Stimulated activated CD8-positive, alpha-beta memory T cell treated with anti-CD3 and anti-CD28 coated beads, Interleukin-4, amount 100 ng/mL, for 4 hours (primary cell): Measurements from ENCODE around the gene LGR6.
"Not testable (repeated sequence)": the region's sequence is repeated elsewhere in the genome, so short reads cannot be mapped to it uniquely, and the experiment has no call there.

Experiments
- DNase-seq, 2 donors: peaks; one replicate each; pipeline ENCODE4 v3.0.0-alpha.2; 2020; ENCODE audit warnings: low read depth in 2 of 2, low spot score in 1 of 2

Gene LGR6

DNA sequence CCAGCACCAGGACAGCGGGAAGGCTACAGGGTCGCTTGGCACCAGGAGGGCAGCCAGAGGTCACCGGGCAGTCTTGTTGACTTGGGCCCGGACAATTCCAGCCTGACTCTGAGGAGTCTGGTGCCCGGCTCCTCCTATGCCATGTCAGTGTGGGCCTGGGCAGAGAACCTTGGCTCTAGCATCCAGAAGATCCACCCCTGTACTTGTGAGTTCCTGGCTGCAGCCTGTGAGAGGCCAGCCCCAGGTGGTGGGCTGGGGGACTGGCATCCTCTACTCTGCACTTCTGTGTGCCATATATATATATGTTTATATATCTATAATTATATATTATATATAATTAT lies 21.6 kb upstream of the LGR6 start:
- no peak for DNase-seq

GRCh38 chr1:202173993-202174392 lies 19.6 kb upstream of the LGR6 start:
- DNase-seq, result no peak

DNA sequence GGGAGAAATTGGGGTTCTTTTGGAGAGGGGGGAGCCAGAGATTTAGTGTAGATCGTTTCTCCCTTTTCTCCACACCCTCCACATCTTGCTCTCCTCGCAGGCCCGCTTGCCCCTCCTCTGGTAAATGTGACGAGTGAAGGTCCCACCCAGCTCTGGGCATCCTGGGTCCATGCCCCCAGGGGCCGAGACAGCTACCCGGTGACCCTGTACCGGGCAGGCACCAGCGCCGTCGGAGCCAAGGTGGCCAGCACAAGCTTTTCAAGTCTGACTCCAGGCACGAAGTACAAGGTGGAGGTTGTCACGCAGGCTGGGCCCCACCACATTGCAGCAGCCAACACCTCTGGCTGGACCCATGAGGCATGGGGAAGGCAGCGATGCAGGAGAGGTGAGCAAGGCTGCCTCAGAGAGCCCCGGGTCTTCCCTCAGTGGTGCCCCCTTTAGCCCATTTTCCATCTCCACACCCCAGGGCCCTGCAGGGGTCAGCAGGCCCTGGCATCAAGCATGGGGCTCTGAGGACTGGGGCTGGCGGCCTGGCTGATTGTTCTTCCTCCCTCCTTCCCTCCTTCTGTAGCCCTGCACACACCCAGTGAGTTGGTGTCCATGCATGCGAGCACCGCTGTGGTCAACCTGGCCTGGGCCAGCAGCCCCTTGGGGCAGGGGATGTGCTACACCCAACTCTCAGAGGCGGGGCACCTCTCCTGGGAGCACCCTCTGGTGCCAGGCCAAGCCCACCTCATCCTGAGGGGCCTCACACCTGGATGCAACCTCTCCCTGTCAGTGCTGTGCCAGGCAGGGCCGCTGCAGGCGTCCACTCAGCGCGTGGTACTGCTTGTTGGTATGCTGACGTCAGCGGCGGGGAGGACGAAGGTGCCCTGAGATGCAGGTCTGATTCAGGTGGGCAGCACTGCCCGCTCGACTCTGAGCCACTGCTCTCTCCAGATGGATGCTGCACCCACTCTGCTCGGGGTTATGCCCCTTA lies 16.4 kb upstream of the LGR6 start:
- no peak for DNase-seq

DNA sequence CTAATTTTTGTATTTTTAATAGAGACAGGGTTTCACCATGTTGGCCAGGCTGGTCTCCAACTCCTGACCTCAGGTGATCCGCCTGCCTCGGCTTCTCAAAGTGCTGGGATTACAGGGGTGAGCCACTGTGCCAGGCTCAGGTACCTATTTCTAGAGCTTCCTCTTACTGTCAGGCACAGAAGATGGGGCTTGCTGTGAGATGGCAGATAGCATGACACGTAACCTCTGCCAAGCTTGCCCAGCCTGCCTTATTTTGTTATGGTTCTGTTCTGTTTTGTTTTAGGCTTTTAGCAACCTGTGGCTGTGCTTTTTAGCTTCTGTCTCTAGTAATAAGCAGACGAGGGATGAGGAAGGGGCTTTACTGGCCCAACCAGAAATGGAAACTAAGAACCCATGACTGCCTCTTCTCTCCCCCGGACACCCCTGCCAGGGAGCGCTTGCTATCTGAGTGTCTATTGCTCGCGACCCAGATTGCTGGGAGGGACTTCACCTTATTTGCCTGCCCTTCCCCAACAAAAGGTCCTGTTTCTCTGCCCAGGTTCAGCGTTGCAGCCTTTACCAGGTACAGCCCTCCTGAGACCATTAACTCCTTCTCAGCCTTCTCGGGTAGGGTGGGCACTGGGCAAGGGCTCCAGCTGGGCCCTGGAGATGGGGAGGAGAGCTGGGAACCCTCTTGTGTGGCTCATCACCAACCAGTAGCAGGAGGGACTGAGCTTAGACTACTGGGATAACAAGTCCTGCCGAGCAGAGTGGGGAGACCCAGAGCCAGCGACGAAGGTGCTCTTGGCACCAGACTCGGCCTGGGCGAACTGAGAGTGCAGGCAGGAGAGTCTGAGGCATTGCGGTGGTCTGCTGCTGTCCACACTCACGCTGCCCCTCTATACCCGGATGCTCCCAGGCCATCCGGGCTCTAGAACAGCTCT lies 13.5 kb upstream of the LGR6 start:
- DNase-seq, result no peak

- DNase-seq, result not testable (repeated sequence)
Measured at GRCh38 chr1:202180751-202181139, 12.9 kb upstream of the LGR6 start.

DNA sequence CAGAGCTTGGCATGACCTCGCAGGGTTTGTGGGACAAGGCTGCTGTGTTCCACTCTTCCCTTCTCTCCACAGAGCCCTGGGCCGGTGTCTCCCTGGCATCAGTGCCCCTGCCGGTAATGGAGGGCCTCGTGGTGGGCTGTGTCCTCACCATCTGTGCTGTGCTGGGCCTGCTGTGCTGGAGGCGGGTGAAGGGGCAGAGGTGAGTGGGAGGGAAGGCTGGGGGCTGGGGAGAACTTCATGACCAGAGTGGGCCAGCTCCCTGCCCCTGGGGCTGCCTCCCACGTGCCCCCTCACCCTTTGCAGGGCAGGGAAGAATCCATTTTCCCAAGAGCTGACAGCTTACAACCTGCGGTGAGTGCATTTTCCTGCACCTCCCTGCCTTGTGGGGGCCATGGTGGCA lies 12.0 kb upstream of the LGR6 start:
- no peak for DNase-seq

- DNase-seq, result no peak
Measured at GRCh38 chr1:202182040-202182877, 11.3 kb upstream of the LGR6 start.

- peak; percentile 41 to 48 for DNase-seq
Measured at GRCh38 chr1:202184750-202185460, 8.7 kb upstream of the LGR6 start.

- DNase-seq, result no peak
Measured at GRCh38 chr1:202186327-202186726, 7.3 kb upstream of the LGR6 start.

DNA sequence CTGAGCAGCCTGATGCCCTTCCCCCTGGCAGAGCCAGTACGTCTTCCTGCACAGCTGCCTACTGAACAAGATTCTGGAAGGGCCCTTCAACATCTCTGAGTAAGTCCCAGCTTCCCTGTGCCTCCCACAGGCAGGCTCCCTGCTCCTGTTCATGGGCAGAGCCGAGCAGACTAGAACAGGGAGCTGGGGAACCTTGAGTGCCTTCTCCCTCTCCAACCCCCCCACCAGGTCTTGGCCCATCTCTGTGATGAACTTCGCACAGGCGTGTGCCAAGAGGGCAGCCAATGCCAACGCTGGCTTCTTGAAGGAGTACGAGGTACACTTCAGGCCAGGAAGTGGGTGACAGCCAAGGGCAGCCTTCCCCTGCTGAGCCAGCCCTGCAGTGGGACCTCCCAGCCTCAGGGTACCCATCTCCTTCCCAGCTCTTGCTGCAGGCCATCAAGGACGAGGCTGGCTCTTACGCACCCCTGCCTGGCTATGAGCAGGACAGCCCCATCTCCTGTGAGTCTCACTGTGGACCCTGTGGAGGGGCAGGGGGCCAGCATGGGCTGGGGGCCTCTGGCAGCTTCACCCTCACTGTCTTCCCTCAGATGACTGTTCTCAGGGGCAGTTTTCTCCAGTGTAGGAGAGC lies 6.4 kb upstream of the LGR6 start:
- no peak for DNase-seq

DNA sequence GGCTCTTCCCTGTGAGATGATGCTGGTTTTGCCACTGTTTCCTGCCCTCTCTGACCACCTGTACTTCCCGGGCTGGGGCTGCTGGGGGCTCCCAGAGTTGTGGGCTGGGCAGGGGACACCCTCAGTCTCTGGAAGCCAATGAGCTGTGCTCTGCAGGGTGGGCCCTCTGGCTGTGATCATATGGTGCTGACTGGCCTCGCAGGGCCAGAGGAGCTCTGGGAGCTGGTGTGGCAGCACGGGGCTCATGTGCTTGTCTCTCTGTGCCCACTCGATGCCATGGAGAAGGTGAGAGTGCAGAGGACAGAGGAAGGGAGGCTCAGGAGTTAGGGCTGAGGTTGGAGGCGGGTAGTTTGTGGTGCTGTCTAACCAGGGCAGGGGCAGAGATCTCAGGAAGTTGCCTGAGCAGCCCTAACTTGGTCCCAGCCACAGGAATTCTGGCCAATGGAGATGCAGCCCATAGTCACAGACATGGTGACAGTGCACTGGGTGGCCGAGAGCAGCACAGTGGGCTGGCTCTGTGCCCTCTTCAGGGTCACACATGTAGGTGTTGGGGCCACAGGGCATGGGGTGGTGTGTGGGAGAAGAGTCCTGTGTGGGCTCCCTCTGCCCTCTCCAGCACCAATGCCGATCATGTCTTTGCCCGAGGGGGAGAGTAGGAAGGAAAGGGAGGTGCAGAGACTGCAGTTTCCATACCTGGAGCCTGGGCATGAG lies 5.7 kb upstream of the LGR6 start:
- DNase-seq, result no peak

DNA sequence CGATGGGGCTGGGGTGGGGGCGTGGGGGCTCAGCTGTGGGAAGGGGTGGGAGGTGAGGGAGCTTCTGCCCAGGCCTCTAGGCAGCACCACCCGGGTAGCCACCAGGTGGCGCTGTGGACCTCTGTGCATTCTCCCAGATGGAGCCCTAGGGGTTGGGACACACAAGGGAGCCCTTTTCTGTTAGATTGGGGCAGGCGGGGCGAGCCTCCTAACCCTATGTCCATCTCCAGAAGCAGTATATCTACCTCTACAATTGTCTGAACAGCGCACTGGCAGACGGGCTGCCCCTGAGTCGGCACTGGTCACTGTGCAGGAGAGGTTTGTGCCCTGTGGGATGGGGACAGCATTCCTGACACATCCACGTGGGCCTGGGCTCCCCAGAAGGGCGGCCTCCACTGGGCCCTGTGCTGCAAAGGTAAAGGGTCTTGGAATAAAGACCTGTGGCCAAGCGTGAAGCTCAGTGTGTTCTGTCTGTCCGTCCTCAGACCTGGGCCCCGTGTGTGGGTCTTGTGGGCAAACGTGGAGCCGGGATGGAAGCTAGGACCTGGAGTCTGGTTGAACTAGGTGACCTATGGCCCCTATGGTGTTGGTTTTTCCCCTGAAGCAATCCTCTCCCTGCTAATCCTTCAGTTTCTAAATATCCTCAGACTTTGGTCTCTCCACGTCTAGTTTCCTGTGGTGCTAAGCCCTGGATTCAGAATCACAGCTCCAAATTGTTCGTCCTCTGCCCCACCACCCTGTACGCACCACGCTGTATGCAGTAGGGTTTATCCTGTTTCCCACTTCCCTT lies 4.4 kb upstream of the LGR6 start:
- peak; percentile 51 to 71 for DNase-seq

GRCh38 chr1:202189918-202190715 lies 3.5 kb upstream of the LGR6 start:
- DNase-seq, result no peak

DNA sequence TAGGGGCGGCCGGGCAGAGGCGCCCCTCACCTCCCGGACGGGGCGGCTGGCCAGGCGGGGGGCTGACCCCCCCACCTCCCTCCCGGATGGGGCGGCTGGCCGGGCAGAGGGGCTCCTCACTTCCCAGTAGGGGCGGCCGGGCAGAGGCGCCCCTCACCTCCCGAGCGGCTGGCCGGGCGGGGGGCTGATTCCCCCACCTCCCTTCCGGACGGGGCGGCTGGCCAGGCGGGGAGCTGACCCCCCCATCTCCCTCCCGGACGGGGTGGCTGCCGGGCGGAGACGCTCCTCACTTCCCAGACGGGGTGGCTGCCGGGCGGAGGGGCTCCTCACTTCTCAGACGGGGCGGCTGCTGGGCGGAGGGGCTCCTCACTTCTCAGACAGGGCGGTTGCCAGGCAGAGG lies 2.2 kb upstream of the LGR6 start:
- not testable (repeated sequence) for DNase-seq

DNA sequence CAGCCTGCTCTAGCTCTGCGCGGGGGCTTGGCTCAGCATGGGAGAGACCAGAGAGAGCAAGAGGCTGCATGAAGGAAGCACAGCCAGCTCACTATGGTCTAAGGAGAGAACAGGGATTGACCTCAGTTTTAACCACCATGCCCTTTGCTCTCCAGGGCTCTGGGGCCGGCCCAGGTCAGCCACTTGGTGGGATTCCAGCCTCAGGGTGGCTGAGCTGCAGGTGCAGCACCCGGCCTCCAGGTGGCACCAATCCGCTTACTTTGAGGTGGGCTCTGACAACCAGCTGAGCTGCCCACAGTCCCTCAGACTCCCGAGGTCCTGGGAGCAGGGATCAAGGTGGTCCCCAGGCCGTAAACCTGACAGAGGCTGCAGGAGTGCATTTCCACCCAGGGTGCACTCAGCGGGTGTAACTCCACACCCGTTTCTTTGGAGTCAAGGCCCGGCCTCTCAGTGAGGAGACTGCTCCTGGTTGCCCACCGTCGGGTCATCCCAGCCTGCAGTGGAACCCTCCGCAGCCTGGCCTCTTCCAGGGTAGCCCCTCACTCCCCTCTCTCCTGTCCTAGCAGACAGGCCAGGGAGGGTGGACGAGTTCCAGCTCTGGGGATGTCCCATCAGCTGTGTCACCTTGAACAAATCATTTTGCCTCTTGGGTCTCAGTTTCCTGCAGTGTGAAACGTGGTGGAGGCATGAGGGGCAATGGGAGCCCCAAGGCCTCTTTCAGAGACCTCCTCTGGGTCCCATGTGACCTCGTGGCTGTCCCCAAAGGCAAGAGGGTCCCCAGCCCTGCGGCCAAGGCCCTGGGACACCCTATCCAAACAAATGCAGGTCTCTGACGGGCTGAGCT lies 607 bp upstream of the LGR6 start:
- DNase-seq, result peak in 1 of 2 donors; percentile 14

DNA sequence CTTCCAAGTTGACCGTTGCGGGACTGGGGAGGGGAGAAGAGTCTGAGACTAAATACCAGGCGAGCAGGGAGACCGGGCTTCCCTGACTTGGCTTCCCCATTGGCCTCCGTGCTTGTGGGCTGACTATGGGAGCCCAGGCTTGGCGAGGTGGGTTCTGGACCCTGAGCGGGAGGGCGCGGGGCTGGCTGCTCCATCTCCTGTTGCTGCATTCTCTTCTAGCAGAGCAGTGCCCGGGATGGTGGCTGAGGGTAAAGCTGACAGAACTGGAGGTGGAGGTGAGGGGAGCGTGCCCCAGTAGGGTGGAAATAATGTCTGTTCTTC lies 689 bp downstream of the LGR6 start:
- DNase-seq, result no peak
